ENCODE data around the gene ADAM23. TPM values are rescaled to one million over a fixed set of nuclear protein-coding genes. Genes with fewer than 3 reads are reported as not detected.
A peak's percentile ranks its signal among the peaks of the same experiment; 100 is the strongest.

The ADAM23 gene
- total and polyA plus RNA-seq, 2 donors from 2014 or later: 1.0 to 2.5 TPM

DNA sequence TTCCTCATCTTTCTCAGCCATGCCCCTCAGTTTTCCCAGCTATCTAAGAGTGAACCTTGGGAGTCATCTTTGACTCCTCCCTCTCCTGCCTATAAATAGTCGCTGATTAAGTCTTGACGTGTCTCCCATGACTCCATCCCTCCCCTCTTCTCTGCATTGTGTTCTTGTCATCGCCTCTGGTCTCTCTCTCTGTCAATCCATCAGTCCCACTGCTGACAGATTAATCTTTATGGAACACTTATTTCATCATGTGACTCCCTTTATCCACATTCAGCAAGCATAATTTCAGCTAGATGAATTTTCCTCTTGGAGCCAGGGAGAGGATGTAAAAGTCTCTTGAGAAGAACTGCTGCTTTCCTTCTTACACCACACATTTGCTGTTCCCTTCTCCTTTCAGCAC, 9.4 kb downstream of the ADAM23 start:
- H3K36me3 ChIP-seq (ENCODE audit: control insufficient read depth in 2 of 3, insufficient read depth in 3 of 3, low read length in 3 of 3): no peaks in the 10 kb centered on the region
- intact Hi-C loops (cut with DNase I): no loop called here
- no peaks in the 10 kb centered on the region for H3K4me1 ChIP-seq (ENCODE audit: control insufficient read depth in 2 of 3, insufficient read depth in 2 of 3, low read depth in 1 of 3, low read length in 3 of 3)
- H3K4me3 ChIP-seq (ENCODE audit: low read length in 3 of 3): no peak overlapping the region
- no peak overlapping the region for H3K27ac ChIP-seq (ENCODE audit: low read depth in 2 of 2, low read length in 2 of 2)
- no peaks in the 10 kb centered on the region for H3K27me3 ChIP-seq (ENCODE audit: control insufficient read depth, insufficient read depth, low read length)
- H3K9ac ChIP-seq (ENCODE audit: low read length in 3 of 3): no peak overlapping the region
- H3K9me3 ChIP-seq (ENCODE audit: control insufficient read depth in 2 of 3, insufficient read depth in 1 of 3, low read length in 3 of 3): no peaks in the 10 kb centered on the region
- TF ChIP-seq, protein P1, sequence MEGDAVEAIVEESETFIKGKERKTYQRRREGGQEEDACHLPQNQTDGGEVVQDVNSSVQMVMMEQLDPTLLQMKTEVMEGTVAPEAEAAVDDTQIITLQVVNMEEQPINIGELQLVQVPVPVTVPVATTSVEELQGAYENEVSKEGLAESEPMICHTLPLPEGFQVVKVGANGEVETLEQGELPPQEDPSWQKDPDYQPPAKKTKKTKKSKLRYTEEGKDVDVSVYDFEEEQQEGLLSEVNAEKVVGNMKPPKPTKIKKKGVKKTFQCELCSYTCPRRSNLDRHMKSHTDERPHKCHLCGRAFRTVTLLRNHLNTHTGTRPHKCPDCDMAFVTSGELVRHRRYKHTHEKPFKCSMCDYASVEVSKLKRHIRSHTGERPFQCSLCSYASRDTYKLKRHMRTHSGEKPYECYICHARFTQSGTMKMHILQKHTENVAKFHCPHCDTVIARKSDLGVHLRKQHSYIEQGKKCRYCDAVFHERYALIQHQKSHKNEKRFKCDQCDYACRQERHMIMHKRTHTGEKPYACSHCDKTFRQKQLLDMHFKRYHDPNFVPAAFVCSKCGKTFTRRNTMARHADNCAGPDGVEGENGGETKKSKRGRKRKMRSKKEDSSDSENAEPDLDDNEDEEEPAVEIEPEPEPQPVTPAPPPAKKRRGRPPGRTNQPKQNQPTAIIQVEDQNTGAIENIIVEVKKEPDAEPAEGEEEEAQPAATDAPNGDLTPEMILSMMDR (IDR thresholded peaks at IDR 0.05; ENCODE audit: borderline replicate concordance, extremely low read depth, insufficient read depth): no peak
- FAIRE-seq (no peak), DNase-seq (no peak)

DNA sequence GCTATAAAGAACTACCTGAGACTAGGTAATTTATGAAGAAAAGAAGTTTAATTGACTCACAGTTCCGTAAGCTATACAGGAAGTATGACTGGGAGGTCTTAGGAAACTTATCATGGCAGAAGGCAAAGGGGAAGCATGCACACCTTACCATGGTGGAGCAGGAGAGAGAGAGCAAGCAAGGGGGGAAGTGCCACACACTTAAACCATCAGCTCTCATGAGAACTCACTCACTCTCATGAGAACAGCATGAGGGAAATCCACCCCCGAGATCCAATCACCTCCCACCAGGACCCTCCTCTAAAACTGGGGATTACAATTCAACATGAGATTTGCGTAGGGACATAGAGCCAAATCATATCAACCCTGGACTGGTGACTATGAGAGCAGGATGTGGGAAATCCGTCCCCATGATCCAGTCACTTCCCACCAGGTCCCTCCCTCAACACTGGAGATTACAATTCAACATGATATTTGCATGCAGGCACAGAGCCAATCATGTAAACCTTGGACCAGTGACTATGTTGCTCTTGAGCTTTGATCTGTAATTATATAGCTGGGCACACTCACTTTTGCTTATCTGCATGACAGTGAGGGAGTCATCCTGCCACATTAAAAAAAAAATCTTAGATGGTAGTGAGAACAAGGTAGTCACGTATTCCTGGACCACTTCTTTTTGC, 12.9 kb downstream of the ADAM23 start:
- TF ChIP-seq, protein P1 (IDR thresholded peaks at IDR 0.05; ENCODE audit: borderline replicate concordance, extremely low read depth, insufficient read depth): no peak
- no peak overlapping the region for H3K4me3 ChIP-seq (ENCODE audit: low read length in 3 of 3)
- intact Hi-C loops (cut with DNase I): no loop called here
- no peaks in the 10 kb centered on the region for H3K9me3 ChIP-seq (ENCODE audit: control insufficient read depth in 2 of 3, insufficient read depth in 1 of 3, low read length in 3 of 3)
- H3K27me3 ChIP-seq (ENCODE audit: control insufficient read depth, insufficient read depth, low read length): no peaks in the 10 kb centered on the region
- H3K9ac ChIP-seq (ENCODE audit: low read length in 3 of 3): no peak overlapping the region
- no peak for DNase-seq
- no peak for FAIRE-seq
- H3K27ac ChIP-seq (ENCODE audit: low read depth in 2 of 2, low read length in 2 of 2): no peak overlapping the region
- no peaks in the 10 kb centered on the region for H3K36me3 ChIP-seq (ENCODE audit: control insufficient read depth in 2 of 3, insufficient read depth in 3 of 3, low read length in 3 of 3)
- no peaks in the 10 kb centered on the region for H3K4me1 ChIP-seq (ENCODE audit: control insufficient read depth in 2 of 3, insufficient read depth in 2 of 3, low read depth in 1 of 3, low read length in 3 of 3)

DNA sequence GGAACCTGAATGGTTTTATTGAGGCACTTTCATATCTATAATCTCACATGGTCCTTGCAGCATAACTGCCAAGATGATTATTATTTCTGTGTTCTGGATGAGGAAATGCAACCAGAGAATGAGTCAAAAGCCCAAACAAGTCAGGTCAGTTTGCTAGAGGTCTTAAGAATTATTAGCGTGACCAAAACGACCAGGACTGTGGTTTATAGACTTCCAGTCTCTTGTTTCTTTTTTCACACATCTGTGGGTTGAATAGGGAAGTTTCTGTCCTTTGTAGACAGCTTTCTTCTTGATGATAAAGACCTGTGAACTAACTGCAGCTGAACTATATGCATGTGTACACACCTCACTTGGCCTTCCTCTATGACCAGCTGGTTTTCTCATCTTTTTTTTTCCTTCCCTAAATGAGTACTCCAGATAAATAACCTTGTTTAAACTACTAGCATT, 13.9 kb downstream of the ADAM23 start:
- intact Hi-C loops (cut with DNase I): no loop called here
- no peak for FAIRE-seq

More for the DNA sequence above, 13.9 kb downstream of the ADAM23 start:
- no peaks in the 10 kb centered on the region for H3K36me3 ChIP-seq (ENCODE audit: control insufficient read depth in 2 of 3, insufficient read depth in 3 of 3, low read length in 3 of 3)
- peak in 2 of 5 donors; percentile 3 to 16 for DNase-seq
- H3K4me3 ChIP-seq (ENCODE audit: low read length in 3 of 3): no peak overlapping the region
- H3K27ac ChIP-seq (ENCODE audit: low read depth in 2 of 2, low read length in 2 of 2): no peak overlapping the region
- no peaks in the 10 kb centered on the region for H3K27me3 ChIP-seq (ENCODE audit: control insufficient read depth, insufficient read depth, low read length)
- no peaks in the 10 kb centered on the region for H3K4me1 ChIP-seq (ENCODE audit: control insufficient read depth in 2 of 3, insufficient read depth in 2 of 3, low read depth in 1 of 3, low read length in 3 of 3)
- no peak overlapping the region for H3K9ac ChIP-seq (ENCODE audit: low read length in 3 of 3)
- no peaks in the 10 kb centered on the region for H3K9me3 ChIP-seq (ENCODE audit: control insufficient read depth in 2 of 3, insufficient read depth in 1 of 3, low read length in 3 of 3)
- TF ChIP-seq, protein P1 (IDR thresholded peaks at IDR 0.05; ENCODE audit: borderline replicate concordance, extremely low read depth, insufficient read depth): no peak
